ENCODE results near the gene ST6GALNAC5. TPM values are rescaled to one million over a fixed set of nuclear protein-coding genes. Genes with fewer than 3 reads are reported as not detected.

The ST6GALNAC5 gene
- total RNA-seq, 1 experiment from 2014 or later, result not detected

DNA sequence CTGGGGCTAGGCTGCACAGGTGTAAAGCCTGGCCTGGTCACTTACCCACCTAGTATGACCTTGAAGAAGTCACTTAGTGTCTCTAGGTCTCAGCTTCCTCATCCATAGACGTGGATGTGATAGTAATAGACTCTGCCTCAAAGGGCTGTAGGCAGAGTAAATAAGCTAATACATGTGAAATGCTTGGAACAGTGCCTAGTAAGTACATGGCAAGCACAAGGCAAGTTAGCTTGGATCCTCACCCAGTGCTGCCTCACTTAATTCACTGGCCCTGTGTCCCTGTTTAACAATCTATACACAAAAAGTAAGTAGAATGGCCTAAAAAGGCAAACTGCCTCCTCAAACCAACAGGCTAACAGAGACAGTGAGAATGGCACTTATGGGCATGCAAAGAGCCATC, 184.1 kb downstream of the ST6GALNAC5 start:
- in situ Hi-C loops (cut with HindIII; ENCODE audit: low pct_unique_long_range_greater_than_20kb, low sequenced_read_pairs), result no loop called here
- H3K36me3 ChIP-seq (ENCODE audit: control insufficient read depth, insufficient read depth, low read length), result no peaks in the 10 kb centered on the region
- DNase-seq (ENCODE audit: low read depth, low spot score), result no peak
- TF ChIP-seq POLR2AphosphoS5 (IDR thresholded peaks at IDR 0.05; ENCODE audit: low read depth, low read length) (no peak), TCF7L2 (IDR thresholded peaks at IDR 0.05; ENCODE audit: low read depth, low read length) (no peak), CTCF (IDR thresholded peaks at IDR 0.05) (no peak), SIN3A (IDR thresholded peaks at IDR 0.05; ENCODE audit: borderline replicate concordance, insufficient read depth, low read depth, low read length) (no peak)
- TF ChIP-seq, protein P1, sequence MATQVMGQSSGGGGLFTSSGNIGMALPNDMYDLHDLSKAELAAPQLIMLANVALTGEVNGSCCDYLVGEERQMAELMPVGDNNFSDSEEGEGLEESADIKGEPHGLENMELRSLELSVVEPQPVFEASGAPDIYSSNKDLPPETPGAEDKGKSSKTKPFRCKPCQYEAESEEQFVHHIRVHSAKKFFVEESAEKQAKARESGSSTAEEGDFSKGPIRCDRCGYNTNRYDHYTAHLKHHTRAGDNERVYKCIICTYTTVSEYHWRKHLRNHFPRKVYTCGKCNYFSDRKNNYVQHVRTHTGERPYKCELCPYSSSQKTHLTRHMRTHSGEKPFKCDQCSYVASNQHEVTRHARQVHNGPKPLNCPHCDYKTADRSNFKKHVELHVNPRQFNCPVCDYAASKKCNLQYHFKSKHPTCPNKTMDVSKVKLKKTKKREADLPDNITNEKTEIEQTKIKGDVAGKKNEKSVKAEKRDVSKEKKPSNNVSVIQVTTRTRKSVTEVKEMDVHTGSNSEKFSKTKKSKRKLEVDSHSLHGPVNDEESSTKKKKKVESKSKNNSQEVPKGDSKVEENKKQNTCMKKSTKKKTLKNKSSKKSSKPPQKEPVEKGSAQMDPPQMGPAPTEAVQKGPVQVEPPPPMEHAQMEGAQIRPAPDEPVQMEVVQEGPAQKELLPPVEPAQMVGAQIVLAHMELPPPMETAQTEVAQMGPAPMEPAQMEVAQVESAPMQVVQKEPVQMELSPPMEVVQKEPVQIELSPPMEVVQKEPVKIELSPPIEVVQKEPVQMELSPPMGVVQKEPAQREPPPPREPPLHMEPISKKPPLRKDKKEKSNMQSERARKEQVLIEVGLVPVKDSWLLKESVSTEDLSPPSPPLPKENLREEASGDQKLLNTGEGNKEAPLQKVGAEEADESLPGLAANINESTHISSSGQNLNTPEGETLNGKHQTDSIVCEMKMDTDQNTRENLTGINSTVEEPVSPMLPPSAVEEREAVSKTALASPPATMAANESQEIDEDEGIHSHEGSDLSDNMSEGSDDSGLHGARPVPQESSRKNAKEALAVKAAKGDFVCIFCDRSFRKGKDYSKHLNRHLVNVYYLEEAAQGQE (IDR thresholded peaks at IDR 0.05; ENCODE audit: insufficient read depth in 1 of 2, low read depth in 2 of 2, low read length in 1 of 2), result no peak
- ChIA-PET POLR2A (no interaction called here), CTCF (no interaction called here)
- H3K27me3 ChIP-seq (ENCODE audit: control insufficient read depth, insufficient read depth, low read length), result no peaks in the 10 kb centered on the region; the same call in 1 of the 2 replicates
- H3K4me1 ChIP-seq (ENCODE audit: control insufficient read depth, insufficient read depth, low read length), result no peaks in the 10 kb centered on the region
- H3K9me3 ChIP-seq (ENCODE audit: control insufficient read depth, insufficient read depth, low read depth, low read length), result no peaks in the 10 kb centered on the region
- no peak overlapping the region for H3K27ac ChIP-seq (ENCODE audit: low read length)
- no peak for ATAC-seq
- BruUV-seq (replicated peaks), result no TSS peak
- intact Hi-C loops (cut with micrococcal nuclease; ENCODE audit: unreplicated experiment), result no loop called here
- H3K4me3 ChIP-seq (ENCODE audit: low read depth in 2 of 2, low read length in 2 of 2), result no peak overlapping the region

DNA sequence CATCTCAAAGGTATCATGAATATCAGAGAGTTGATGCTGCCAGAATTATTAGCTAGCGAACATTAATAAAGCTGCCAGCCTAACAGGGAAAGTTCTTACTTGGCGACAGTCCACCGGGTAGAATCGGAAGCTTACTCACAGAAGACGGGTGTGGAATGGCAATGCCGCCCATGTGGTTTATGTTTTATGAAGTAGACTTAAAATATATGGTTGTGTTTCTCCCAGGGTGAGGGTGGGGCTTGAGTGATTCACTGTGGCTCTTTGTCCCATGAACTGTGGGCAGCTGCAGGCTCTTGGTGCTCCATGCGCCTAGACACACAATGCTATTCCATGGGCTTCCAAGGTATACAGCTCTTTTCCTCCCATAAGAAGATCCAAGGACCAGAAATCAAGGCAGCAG, 189.2 kb downstream of the ST6GALNAC5 start:
- no peaks in the 10 kb centered on the region for H3K9me3 ChIP-seq (ENCODE audit: control insufficient read depth, insufficient read depth, low read depth, low read length)
- no peaks in the 10 kb centered on the region for H3K36me3 ChIP-seq (ENCODE audit: control insufficient read depth, insufficient read depth, low read length)
- intact Hi-C loops (cut with micrococcal nuclease; ENCODE audit: unreplicated experiment) (no loop called here), in situ Hi-C loops (cut with HindIII; ENCODE audit: low pct_unique_long_range_greater_than_20kb, low sequenced_read_pairs) (no loop called here)
- H3K4me3 ChIP-seq (ENCODE audit: low read depth in 2 of 2, low read length in 2 of 2), result no peak overlapping the region
- H3K27ac ChIP-seq (ENCODE audit: low read length), result no peak overlapping the region
- TF ChIP-seq, protein P1 (IDR thresholded peaks at IDR 0.05; ENCODE audit: insufficient read depth in 1 of 2, low read depth in 2 of 2, low read length in 1 of 2), result no peak
- TF ChIP-seq TCF7L2 (IDR thresholded peaks at IDR 0.05; ENCODE audit: low read depth, low read length), result no peak
- no peak for TF ChIP-seq CTCF (IDR thresholded peaks at IDR 0.05)
- TF ChIP-seq SIN3A (IDR thresholded peaks at IDR 0.05; ENCODE audit: borderline replicate concordance, insufficient read depth, low read depth, low read length), result no peak
- no peak for TF ChIP-seq POLR2AphosphoS5 (IDR thresholded peaks at IDR 0.05; ENCODE audit: low read depth, low read length)
- ChIA-PET CTCF (no interaction called here), POLR2A (no interaction called here)
- DNase-seq (ENCODE audit: low read depth, low spot score) (no peak), ATAC-seq (no peak)
- BruUV-seq (replicated peaks), result no TSS peak
- H3K4me1 ChIP-seq (ENCODE audit: control insufficient read depth, insufficient read depth, low read length), result no peaks in the 10 kb centered on the region
- H3K27me3 ChIP-seq (ENCODE audit: control insufficient read depth, insufficient read depth, low read length), result 0 out of 2 replicates have a peak, but pooled peaks cover 2% of the 10 kb centered on the region

Data from Panc1 (cell line).